Activated CD8-positive, alpha-beta memory T cell treated with anti-CD3 and anti-CD28 coated beads for 4 hours (primary cell): Measurements from ENCODE around the gene RCE1.

Experiments
- DNase-seq, 2 donors: peaks; one replicate each; pipeline ENCODE4 v3.0.0-alpha.2; 2020; ENCODE audit warnings: low read depth in 2 of 2

The RCE1 gene

DNA sequence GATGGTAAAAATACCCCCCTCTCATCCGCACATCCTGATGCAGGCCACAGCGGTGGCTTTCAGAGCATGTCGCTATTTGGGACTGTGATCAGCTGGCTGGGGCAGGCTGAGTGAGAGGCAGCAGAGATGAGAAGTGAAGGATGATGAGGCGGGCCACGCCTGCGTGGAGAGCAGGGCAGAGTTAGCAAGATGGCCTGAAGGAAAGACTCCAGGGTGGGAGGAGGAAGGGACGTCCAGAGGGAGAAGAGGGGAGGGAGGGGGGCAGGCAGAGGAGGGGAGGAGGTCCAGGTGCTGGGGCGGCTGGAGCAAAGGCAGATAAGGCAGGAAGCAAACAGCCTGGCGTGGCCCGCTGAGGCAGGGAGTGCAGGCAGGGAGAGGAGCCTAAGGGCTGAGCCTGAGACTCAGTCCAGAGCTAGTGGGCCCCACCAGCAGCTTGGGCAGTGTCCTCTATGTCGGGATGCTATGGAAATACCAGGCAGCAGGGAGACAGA, 42.8 kb downstream of the RCE1 start:
- DNase-seq, result no peak

DNA sequence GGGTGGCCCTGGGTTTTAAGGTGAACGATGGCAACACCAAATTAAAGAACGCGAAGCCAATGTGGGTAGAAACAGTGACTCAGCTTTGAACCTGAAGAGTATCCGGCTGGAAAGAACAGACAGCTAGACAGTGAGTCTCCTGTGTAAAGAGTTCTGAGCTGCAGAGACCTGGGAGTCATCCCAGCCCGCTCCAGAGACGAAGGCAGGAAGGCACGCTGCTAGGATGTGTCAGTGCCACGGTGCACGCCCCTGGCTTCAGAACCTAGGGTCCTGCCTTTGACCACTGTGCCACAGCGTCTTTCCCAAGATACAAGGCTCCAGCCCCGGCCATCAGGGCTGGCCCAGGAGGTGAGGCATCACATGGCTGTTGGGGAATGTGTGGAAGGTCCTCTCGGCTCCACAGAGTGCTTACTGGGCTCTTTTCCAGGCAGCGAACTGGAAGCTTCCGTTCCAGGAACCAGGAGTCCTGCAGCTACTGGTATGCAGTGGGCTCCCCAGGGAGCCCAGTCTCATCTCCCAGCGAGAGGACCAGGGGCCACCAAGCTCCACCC, 43.5 kb downstream of the RCE1 start:
- no peak for DNase-seq

GRCh38 chr11:66887526-66887925, 44.3 kb downstream of the RCE1 start:
- no peak for DNase-seq

DNA sequence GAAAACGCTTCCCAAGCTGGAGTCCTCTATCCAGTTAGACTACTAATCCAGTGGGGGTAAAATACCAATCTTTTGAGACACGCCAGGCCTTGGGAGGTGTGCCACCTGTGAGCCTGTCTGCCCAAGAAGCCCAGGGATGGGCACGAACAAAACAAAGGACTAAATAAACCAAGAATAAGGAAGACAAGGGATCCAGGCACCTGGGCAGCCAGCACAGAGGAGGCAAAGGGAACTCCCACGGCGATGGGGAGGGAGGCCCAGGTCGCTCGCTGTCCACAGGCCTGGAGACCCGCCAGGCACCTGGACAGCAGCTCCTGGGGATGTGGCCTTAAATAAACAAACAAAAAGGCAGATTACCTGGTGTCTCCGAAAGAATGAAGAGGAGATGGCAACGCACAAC, 45.0 kb downstream of the RCE1 start:
- DNase-seq, result no peak

DNA sequence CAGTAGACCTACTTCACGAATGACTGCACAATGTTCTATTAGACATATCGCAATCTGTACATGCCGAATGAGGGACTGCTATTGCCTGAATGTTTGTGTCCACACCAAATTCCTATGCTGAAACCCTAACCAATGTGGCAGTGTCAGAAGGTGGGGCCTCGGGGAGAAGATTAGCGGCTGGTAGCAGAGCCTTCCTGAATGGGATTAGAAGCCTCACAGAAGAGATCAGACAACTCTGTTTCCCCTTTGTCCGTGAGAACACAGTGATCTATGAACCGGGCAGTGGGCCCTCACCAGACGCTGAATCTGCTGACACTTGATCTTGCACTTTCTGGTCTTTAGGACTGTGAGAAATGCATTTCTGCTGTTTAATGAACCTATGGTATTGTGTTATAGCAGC, 46.7 kb downstream of the RCE1 start:
- no peak for DNase-seq

DNA sequence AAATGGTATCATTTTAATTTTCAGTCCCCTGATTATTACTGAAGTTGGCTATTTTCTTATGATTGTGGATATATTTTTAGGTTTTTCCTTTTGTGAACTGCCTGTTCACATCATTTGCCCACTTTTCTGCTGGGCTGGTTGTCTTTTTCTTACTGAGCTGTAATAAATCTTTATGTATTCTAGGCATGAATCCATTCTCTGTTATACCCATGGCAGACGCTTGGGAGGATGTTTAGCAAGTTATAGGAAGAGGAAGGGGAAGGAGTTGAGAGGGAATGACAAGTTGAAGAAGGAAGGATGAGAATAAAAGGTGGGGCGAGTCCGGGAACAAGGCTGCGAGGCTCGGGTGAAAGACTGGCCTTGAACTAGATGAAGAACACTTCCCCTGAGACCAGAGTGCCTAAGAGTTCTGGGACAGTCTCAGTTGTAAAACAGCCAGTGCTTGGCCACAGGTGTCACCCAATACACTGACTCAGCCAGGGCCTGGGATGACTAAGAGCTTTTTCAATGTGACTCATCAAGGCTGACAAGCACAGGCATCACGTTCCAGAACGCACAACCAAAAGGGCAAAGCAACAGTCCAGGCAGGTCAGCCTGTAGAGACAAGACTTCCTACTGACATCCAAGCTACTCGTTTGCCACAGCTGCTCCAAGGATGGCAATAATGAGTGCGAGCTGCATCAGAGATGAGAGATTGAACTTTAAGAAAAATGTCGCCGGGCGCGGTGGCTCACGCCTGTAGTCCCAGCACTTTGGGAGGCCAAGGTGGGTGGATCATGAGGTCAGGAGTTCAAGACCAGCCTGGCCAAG, 48.8 kb downstream of the RCE1 start:
- DNase-seq, result peak; percentile 5 to 15

- DNase-seq, result no peak
Measured at GRCh38 chr11:66892911-66893310, 49.7 kb downstream of the RCE1 start.

DNA sequence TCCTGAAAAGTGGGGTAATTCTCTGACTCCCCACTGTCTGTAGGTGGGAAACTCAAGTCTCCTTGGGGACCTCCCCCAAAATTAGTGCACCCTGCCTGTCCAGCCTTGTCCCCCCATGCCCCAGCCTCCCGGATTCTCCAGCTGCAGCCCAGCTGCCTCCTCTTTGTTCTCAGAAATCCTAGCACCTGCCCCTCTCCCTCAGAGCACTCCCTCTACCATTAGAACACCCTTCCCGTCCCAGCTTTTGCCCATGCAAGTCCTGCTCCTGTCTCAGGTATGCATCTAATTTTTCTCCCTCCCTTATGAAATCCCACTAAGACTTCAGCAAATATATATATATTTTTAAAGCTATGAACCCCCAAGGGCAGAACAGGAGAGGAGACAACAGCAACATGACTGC, 50.9 kb downstream of the RCE1 start:
- no peak for DNase-seq
